Thyroid gland (tissue), 4 donors: ENCODE measurements around the gene GPRASP2. TPM values are rescaled to one million over a fixed set of nuclear protein-coding genes. Genes with fewer than 3 reads are reported as not detected.

Source experiments
- DNase-seq, 2 donors: peaks; one replicate each; pipeline ENCODE4 v3.0.0-alpha.2; 2019
- H3K27ac ChIP-seq, 3 donors: fragments of 200-600 bp; sonication (generic); 1 replicate in 2 of 3; 2 replicates in 1 of 3; pipeline ENCODE4 v1.5.1; 2016 to 2019; ENCODE audit warnings: mild to moderate bottlenecking in 1 of 3, moderate library complexity in 1 of 3
- H3K27me3 ChIP-seq: fragments of 200-600 bp; sonication (generic); one replicate; pipeline ENCODE4 v1.5.1; 2019
- H3K36me3 ChIP-seq, 2 donors: fragments of 200-600 bp; sonication (generic); one replicate each; pipeline ENCODE4 v1.5.1; 2016 to 2019
- H3K4me1 ChIP-seq, 2 donors: fragments of 200-600 bp; sonication (generic); one replicate each; pipeline ENCODE4 v1.5.1; 2017 to 2019
- H3K4me3 ChIP-seq, 3 donors: fragments of 200-600 bp; sonication (generic); replicated peaks in 1 of 3; 1 replicate in 2 of 3; 2 replicates in 1 of 3; pipeline ENCODE4 v1.5.1; 2016; ENCODE audit warnings: mild to moderate bottlenecking in 1 of 3
- H3K9me3 ChIP-seq: fragments of 200-600 bp; sonication (generic); one replicate; pipeline ENCODE4 v1.5.1; 2017
- POLR2A ChIP-seq, 2 donors: fragments of 450-650 bp; IDR thresholded peaks; one replicate each; pipeline ENCODE4 v1.6.1; 2017; ENCODE audit warnings: antibody characterized with exemption in 2 of 2, mild to moderate bottlenecking in 2 of 2, moderate library complexity in 1 of 2
- WGBS, 2 donors: methylation state at CpG; one replicate each; pipeline ENCODE4 v1.1.5; 2017; 5-methylcytosine and 5-hydroxymethylcytosine counted together
- intact Hi-C: fragments of 100-400 bp; cut with DNase I; formaldehyde crosslinking; loops from one replicate; pipeline ENCODE4 v1.15.1; 2023
- total RNA-seq, 4 donors: library from RNA; depleted of rRNA; stranded (reverse); fragments of >200 nt; gene quantifications; one replicate each; pipeline ENCODE4 v1.2.3, GENCODE V29; 2016
- TF ChIP-seq, protein P1 (sequence below), 6 experiments: fragments of 200-600 bp in 3 of 6; fragments of 450-650 bp in 3 of 6; sonication (generic) in 3 of 6; IDR thresholded peaks; one replicate each; pipeline ENCODE4 v1.5.1; 2016 to 2019; ENCODE audit warnings: antibody characterized with exemption in 6 of 6, mild to moderate bottlenecking in 2 of 6, inconsistent platforms in 1 of 6, moderate library complexity in 1 of 6

GPRASP2 gene
- total RNA-seq, 4 donors from 2014 or later = 24.6 to 35.1 (median 28.9) TPM

DNA sequence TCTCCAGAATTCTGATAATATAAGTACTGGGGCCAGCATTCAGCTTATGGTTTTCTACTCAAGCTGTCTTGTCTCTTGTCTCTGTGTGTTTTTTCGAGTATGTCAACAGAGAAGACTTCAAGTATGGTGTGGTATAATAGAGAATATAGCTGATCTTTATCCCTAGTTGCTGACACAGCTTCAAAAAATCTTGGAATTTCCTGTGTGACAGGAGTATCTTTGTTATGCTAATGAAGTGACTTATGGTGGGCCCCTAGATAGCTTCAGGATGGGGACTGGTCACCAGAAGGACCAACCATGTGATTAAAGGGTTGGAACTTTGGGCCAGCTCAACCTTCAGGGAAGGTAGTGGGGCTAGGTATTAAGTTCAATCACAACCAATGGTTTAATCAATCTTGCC, 11.2 kb downstream of the GPRASP2 start:
- no peaks in the 10 kb centered on the region for H3K4me1 ChIP-seq
- no peaks in the 10 kb centered on the region for H3K27me3 ChIP-seq
- no peak for DNase-seq
- no peak for TF ChIP-seq POLR2A (IDR thresholded peaks at IDR 0.05)
- no peak overlapping the region for H3K4me3 ChIP-seq
- H3K27ac ChIP-seq = no peak overlapping the region
- intact Hi-C loops = no loop called here
- no peaks in the 10 kb centered on the region for H3K9me3 ChIP-seq
- no peaks in the 10 kb centered on the region for H3K36me3 ChIP-seq
- WGBS, 2 donors = 84 to 95% methylated on average over 1 of the region's 1 CpG

DNA sequence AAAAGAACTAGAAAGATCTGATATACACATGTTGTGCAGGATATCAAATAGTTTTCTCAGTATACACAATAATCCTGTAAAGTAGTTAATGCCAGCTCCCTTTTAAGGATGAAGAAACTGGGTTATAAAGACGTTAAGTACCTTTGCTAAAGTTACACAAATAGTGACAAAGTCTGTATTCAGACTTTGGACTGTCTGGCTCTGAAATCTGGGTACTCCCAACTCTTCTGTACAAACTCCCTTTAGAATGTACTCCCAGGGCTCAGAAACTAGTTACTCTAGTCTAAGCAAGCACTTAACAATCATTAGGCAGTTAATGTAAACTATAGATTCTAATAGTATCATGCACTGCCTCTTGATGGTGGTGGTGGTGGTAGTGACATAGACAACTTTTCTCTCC, 15.5 kb downstream of the GPRASP2 start:
- Histone ChIP-seq H3K4me3 (no peak overlapping the region), H3K27me3 (no peaks in the 10 kb centered on the region), H3K36me3 (no peaks in the 10 kb centered on the region), H3K4me1 (no peaks in the 10 kb centered on the region), H3K27ac (no peak overlapping the region), H3K9me3 (no peaks in the 10 kb centered on the region)
- 94 to 100% methylated on average over 1 of the region's 1 CpG for WGBS, 2 donors
- no peak for TF ChIP-seq POLR2A (IDR thresholded peaks at IDR 0.05)
- TF ChIP-seq, protein P1, sequence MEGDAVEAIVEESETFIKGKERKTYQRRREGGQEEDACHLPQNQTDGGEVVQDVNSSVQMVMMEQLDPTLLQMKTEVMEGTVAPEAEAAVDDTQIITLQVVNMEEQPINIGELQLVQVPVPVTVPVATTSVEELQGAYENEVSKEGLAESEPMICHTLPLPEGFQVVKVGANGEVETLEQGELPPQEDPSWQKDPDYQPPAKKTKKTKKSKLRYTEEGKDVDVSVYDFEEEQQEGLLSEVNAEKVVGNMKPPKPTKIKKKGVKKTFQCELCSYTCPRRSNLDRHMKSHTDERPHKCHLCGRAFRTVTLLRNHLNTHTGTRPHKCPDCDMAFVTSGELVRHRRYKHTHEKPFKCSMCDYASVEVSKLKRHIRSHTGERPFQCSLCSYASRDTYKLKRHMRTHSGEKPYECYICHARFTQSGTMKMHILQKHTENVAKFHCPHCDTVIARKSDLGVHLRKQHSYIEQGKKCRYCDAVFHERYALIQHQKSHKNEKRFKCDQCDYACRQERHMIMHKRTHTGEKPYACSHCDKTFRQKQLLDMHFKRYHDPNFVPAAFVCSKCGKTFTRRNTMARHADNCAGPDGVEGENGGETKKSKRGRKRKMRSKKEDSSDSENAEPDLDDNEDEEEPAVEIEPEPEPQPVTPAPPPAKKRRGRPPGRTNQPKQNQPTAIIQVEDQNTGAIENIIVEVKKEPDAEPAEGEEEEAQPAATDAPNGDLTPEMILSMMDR (IDR thresholded peaks at IDR 0.05) = no peak
- DNase-seq = no peak
- intact Hi-C loops = no loop called here

DNA sequence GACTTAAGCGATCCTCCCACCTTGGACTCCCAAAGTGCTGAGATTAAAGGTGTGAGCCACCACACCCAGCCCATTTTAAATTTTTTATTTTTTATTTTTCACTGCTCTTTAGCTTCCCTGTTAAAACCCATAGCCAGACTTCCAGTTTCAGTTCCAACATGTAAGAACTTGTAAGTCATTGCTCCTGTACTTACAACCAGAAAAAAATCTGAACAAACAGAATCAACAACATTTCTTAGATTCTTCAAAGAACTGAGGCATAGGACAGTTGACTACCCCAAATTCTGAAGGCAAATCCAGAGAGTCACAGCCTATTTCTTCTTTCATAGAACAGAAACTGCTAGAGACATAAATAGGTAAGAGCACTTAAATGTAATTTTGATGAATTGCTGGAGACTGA, 16.4 kb downstream of the GPRASP2 start:
- Histone ChIP-seq H3K27me3 (no peaks in the 10 kb centered on the region), H3K4me1 (no peaks in the 10 kb centered on the region), H3K36me3 (no peaks in the 10 kb centered on the region), H3K9me3 (no peaks in the 10 kb centered on the region), H3K4me3 (no peak overlapping the region), H3K27ac (no peak overlapping the region)
- 100% methylated on average over 1 of the region's 1 CpG for WGBS, 2 donors
- TF ChIP-seq, protein P1 (IDR thresholded peaks at IDR 0.05) = no peak
- intact Hi-C loops = no loop called here
- DNase-seq = no peak

DNA sequence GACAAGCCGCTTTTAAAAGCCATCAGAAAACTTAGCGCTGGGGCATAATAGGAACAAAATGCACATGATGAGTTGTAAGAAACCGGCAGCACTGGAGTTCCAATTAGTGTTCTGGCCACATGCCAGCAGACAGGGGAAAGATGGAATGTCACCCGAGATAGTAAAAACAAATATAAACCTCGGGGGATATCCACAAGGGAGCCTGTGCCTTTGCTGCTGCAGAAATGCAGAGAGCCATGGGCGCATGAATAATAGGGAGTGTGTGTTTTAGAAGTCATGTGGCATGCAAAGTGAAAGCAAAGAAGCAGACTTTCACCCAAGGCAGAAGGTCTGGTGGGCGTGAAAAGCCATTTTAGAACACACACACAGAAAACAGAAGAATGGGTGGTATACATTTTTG, 27.4 kb downstream of the GPRASP2 start:
- intact Hi-C loops = no loop called here
- TF ChIP-seq, protein P1 (IDR thresholded peaks at IDR 0.05) = no peak
- TF ChIP-seq POLR2A (IDR thresholded peaks at IDR 0.05) = no peak
- 69 to 75% methylated on average over 7 of the region's 7 CpGs for WGBS, 2 donors
- DNase-seq = no peak
- no peaks in the 10 kb centered on the region for H3K4me1 ChIP-seq
- H3K27ac ChIP-seq = no peak overlapping the region
- H3K4me3 ChIP-seq = no peak overlapping the region
- H3K36me3 ChIP-seq = no peaks in the 10 kb centered on the region
- no peaks in the 10 kb centered on the region for H3K9me3 ChIP-seq
- no peaks in the 10 kb centered on the region for H3K27me3 ChIP-seq

DNA sequence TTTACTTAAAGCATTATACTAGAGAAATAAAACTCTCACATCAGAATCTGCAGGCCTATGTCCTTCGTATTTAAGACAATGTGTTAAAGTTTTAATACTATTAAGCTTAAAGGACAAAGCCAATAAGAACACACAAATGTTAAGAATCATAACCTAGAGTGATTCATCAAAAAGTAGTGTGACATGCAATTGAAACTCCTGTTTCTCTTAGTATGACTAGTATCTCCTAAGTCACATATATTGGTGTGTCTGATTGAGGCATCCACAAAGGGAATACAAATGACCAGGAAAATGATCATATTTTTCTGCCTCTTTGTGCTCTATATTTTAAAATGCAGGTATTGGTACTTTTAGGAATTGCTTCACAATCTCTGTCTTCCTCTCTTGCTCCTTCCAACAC, 32.1 kb downstream of the GPRASP2 start:
- DNase-seq = no peak
- no peaks in the 10 kb centered on the region for H3K9me3 ChIP-seq
- H3K27ac ChIP-seq = no peak overlapping the region
- no peaks in the 10 kb centered on the region for H3K4me1 ChIP-seq
- intact Hi-C loops = no loop called here
- H3K27me3 ChIP-seq = no peaks in the 10 kb centered on the region
- 92 to 94% methylated on average over 1 of the region's 1 CpG for WGBS, 2 donors
- H3K36me3 ChIP-seq = no peaks in the 10 kb centered on the region
- TF ChIP-seq POLR2A (IDR thresholded peaks at IDR 0.05) = no peak
- TF ChIP-seq, protein P1 (IDR thresholded peaks at IDR 0.05) = no peak
- H3K4me3 ChIP-seq = no peak overlapping the region

DNA sequence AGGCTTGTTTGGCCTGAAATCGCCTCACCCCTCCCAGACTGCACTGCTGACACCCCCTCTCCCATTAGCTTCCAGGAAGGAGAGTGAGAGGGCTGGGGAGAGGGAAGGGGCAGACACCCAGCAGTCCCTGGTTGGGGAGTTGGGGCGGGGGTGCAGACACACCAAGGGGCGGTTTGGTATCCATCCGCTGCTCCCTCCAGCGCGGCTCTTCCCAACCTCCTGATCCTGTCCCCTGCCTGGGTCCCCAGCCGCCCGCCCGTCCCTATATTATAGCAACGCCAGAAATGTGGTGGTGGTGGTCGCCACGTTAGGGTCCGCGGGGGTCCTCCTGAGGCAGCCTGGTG, 33.2 kb downstream of the GPRASP2 start:
- 60% methylated on average over 2 of the region's 14 CpGs; no CpG with 5 or more reads in 1 of the 2 donors for WGBS, 2 donors
- Histone ChIP-seq H3K27ac (no peak overlapping the region), H3K9me3 (no peaks in the 10 kb centered on the region), H3K4me1 (no peaks in the 10 kb centered on the region), H3K27me3 (no peaks in the 10 kb centered on the region), H3K4me3 (peak overlapping the region in 2 of 3 donors; percentile 47), H3K36me3 (no peaks in the 10 kb centered on the region)
- intact Hi-C loops = no loop called here
- DNase-seq = no peak
- TF ChIP-seq, protein P1 (IDR thresholded peaks at IDR 0.05) = no peak
- no peak for TF ChIP-seq POLR2A (IDR thresholded peaks at IDR 0.05)
